Neural progenitor cell (in vitro differentiated cells): Measurements from ENCODE around the gene ZMIZ1. TPM values are rescaled to one million over a fixed set of nuclear protein-coding genes. Genes with fewer than 3 reads are reported as not detected.

ENCODE experiments used
- DNase-seq: peaks from one replicate; pipeline ENCODE4 v3.0.0-alpha.2; 2016; ENCODE audit warnings: low spot score
- H2AFZ ChIP-seq: fragments of 200-600 bp; sonication (generic); replicated peaks from 2 replicates; pipeline ENCODE4 v1.6.1; 2016; ENCODE audit warnings: antibody characterized with exemption
- H3F3A ChIP-seq: fragments of 200-600 bp; sonication (generic); 2 replicates; pipeline ENCODE4 v1.6.1; 2016; ENCODE audit warnings: antibody characterized with exemption, low read depth
- H3K27ac ChIP-seq: fragments of 200-600 bp; sonication (generic); 2 replicates; pipeline ENCODE4 v1.5.1; 2016; ENCODE audit warnings: mild to moderate bottlenecking
- H3K27me3 ChIP-seq: fragments of 200-600 bp; sonication (generic); 2 replicates; pipeline ENCODE4 v1.6.1; 2016; ENCODE audit warnings: mild to moderate bottlenecking, moderate library complexity
- H3K36me3 ChIP-seq: fragments of 200-600 bp; sonication (generic); 2 replicates; pipeline ENCODE4 v1.5.1; 2016
- H3K4me1 ChIP-seq: fragments of 200-600 bp; sonication (generic); 2 replicates; pipeline ENCODE4 v1.6.1; 2016; ENCODE audit warnings: mixed run types
- H3K4me2 ChIP-seq: fragments of 200-600 bp; sonication (generic); 2 replicates; pipeline ENCODE4 v1.6.1; 2016
- H3K4me3 ChIP-seq: fragments of 200-600 bp; sonication (generic); 2 replicates; pipeline ENCODE4 v1.5.1; 2016
- H3K79me2 ChIP-seq: fragments of 200-600 bp; sonication (generic); 2 replicates; pipeline ENCODE4 v1.6.1; 2016; ENCODE audit warnings: low read depth
- H3K9ac ChIP-seq: fragments of 200-600 bp; sonication (generic); 2 replicates; pipeline ENCODE4 v1.6.1; 2016
- H3K9me3 ChIP-seq: fragments of 200-600 bp; sonication (generic); 2 replicates; pipeline ENCODE4 v1.5.1; 2016; ENCODE audit warnings: low read depth
- H4K20me1 ChIP-seq: fragments of 200-600 bp; sonication (generic); 2 replicates; pipeline ENCODE4 v1.6.1; 2016; ENCODE audit warnings: low read depth
- H3K27ac Mint-ChIP-seq: 3 replicates; pipeline ENCODE4 v1.8.0; 2021; ENCODE audit warnings: mixed read lengths
- H3K27me3 Mint-ChIP-seq: 2 replicates; pipeline ENCODE4 v1.8.0; 2022; ENCODE audit warnings: low read depth, mild to moderate bottlenecking, inconsistent platforms, moderate library complexity, mixed read lengths; ENCODE audit not compliant: insufficient read depth
- H3K36me3 Mint-ChIP-seq: 3 replicates; pipeline ENCODE4 v1.8.0; 2021; ENCODE audit warnings: mixed read lengths
- H3K4me1 Mint-ChIP-seq: 3 replicates; pipeline ENCODE4 v1.8.0; 2021; ENCODE audit warnings: mixed read lengths
- H3K4me3 Mint-ChIP-seq: 3 replicates; pipeline ENCODE4 v1.8.0; 2021; ENCODE audit warnings: mild to moderate bottlenecking, moderate library complexity, mixed read lengths
- H3K9me3 Mint-ChIP-seq: 3 replicates; pipeline ENCODE4 v1.8.0; 2020; ENCODE audit warnings: mixed read lengths
- EZH2 ChIP-seq: fragments of 200-600 bp; sonication (generic); IDR thresholded peaks from 2 replicates; pipeline ENCODE4 v1.6.1; 2017; ENCODE audit warnings: antibody characterized with exemption, mild to moderate bottlenecking, moderate library complexity
- EZH2phosphoT487 ChIP-seq: fragments of 200-600 bp; sonication (generic); IDR thresholded peaks from 2 replicates; pipeline ENCODE4 v1.6.1; 2017; ENCODE audit warnings: antibody characterized with exemption
- total RNA-seq: library from RNA; depleted of rRNA; stranded (reverse); fragments of >200 nt; gene quantifications from 2 replicates; pipeline ENCODE4 v1.2.3, GENCODE V29; 2015; ENCODE audit warnings: low replicate concordance
- TF ChIP-seq, protein P1 (sequence below): fragments of 200-600 bp; sonication (generic); IDR thresholded peaks from 2 replicates; pipeline ENCODE4 v1.5.1; 2017; ENCODE audit warnings: antibody characterized with exemption, mild to moderate bottlenecking

Gene ZMIZ1
- total RNA-seq, 1 donor from 2014 or later, result 5.8 TPM

DNA sequence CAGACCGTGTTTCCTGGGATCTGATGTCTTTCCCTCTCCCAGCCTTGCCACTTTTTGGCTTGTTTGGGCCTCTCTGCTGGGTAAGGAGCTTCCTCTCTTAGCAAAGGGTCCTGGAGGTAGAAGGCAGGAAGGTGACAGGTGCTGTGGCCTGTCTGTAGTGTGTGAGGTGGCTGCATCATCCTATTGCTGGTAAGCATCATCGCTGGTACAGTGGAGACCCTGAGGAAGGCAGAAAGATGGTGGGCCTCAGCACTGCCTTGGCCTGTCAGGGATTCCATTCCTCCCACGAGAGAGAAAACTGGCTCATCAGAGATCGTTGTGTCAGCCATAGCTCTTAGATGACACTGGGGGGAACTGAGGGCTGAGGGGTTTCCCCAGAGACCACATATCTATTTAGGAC is 46.5 kb downstream of the ZMIZ1 start:
- Mint-ChIP-seq H3K27me3 (peaks cover 17% of the 10 kb centered on the region), H3K36me3 (peaks cover 15% of the 10 kb centered on the region), H3K27ac (no peak overlapping the region), H3K9me3 (no peaks in the 10 kb centered on the region), H3K4me1 (peaks cover 74% of the 10 kb centered on the region), H3K4me3 (no peak overlapping the region)
- no peak overlapping the region for H3K4me3 ChIP-seq
- peaks cover 62% of the 10 kb centered on the region for H3K79me2 ChIP-seq
- no peaks in the 10 kb centered on the region for H3K36me3 ChIP-seq
- peaks cover 94% of the 10 kb centered on the region for H4K20me1 ChIP-seq
- peaks cover 4% of the 10 kb centered on the region for H3F3A ChIP-seq
- peaks cover 22% of the 10 kb centered on the region for H3K4me1 ChIP-seq
- H2AFZ ChIP-seq, result no peak overlapping the region
- DNase-seq, result no peak
- no peaks in the 10 kb centered on the region for H3K27me3 ChIP-seq
- no peak overlapping the region for H3K9ac ChIP-seq
- H3K4me2 ChIP-seq, result no peak overlapping the region
- no peak overlapping the region for H3K27ac ChIP-seq
- no peaks in the 10 kb centered on the region for H3K9me3 ChIP-seq
- no peak for TF ChIP-seq EZH2
- TF ChIP-seq, protein P1, sequence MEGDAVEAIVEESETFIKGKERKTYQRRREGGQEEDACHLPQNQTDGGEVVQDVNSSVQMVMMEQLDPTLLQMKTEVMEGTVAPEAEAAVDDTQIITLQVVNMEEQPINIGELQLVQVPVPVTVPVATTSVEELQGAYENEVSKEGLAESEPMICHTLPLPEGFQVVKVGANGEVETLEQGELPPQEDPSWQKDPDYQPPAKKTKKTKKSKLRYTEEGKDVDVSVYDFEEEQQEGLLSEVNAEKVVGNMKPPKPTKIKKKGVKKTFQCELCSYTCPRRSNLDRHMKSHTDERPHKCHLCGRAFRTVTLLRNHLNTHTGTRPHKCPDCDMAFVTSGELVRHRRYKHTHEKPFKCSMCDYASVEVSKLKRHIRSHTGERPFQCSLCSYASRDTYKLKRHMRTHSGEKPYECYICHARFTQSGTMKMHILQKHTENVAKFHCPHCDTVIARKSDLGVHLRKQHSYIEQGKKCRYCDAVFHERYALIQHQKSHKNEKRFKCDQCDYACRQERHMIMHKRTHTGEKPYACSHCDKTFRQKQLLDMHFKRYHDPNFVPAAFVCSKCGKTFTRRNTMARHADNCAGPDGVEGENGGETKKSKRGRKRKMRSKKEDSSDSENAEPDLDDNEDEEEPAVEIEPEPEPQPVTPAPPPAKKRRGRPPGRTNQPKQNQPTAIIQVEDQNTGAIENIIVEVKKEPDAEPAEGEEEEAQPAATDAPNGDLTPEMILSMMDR, result no peak

DNA sequence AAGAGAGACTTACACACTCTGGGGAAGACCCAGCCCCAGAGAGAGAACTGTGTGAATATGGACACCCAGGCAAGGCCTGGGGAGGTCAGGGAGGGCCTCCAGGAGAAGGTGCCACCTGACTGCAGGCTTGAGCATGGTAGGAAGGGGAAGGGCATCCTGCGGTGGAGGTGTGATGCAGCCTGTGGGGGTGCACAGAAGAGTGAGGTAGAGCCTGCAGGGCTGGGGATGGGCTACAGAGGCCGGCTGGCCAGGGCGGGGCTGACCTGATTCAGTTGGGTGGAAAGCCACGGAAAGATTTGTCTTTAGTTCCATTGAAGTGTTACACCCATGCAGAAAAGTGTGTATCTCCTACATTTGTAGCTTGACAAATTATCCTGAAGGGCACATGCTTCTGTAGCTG is 47.6 kb downstream of the ZMIZ1 start:
- Histone ChIP-seq H3K4me2 (no peak overlapping the region), H2AFZ (no peak overlapping the region), H3F3A (peaks cover 4% of the 10 kb centered on the region), H3K27ac (no peak overlapping the region), H3K27me3 (no peaks in the 10 kb centered on the region), H4K20me1 (peaks cover 95% of the 10 kb centered on the region), H3K4me1 (peaks cover 22% of the 10 kb centered on the region), H3K9ac (no peak overlapping the region), H3K4me3 (no peak overlapping the region), H3K36me3 (no peaks in the 10 kb centered on the region), H3K9me3 (no peaks in the 10 kb centered on the region), H3K79me2 (peaks cover 55% of the 10 kb centered on the region)
- Mint-ChIP-seq H3K4me3 (no peak overlapping the region), H3K9me3 (no peaks in the 10 kb centered on the region), H3K36me3 (peaks cover 15% of the 10 kb centered on the region), H3K4me1 (peaks cover 74% of the 10 kb centered on the region), H3K27me3 (peaks cover 17% of the 10 kb centered on the region), H3K27ac (peak overlapping the region; percentile 91)
- DNase-seq, result no peak
- TF ChIP-seq EZH2phosphoT487, result no peak
- TF ChIP-seq, protein P1, result no peak
- no peak for TF ChIP-seq EZH2

DNA sequence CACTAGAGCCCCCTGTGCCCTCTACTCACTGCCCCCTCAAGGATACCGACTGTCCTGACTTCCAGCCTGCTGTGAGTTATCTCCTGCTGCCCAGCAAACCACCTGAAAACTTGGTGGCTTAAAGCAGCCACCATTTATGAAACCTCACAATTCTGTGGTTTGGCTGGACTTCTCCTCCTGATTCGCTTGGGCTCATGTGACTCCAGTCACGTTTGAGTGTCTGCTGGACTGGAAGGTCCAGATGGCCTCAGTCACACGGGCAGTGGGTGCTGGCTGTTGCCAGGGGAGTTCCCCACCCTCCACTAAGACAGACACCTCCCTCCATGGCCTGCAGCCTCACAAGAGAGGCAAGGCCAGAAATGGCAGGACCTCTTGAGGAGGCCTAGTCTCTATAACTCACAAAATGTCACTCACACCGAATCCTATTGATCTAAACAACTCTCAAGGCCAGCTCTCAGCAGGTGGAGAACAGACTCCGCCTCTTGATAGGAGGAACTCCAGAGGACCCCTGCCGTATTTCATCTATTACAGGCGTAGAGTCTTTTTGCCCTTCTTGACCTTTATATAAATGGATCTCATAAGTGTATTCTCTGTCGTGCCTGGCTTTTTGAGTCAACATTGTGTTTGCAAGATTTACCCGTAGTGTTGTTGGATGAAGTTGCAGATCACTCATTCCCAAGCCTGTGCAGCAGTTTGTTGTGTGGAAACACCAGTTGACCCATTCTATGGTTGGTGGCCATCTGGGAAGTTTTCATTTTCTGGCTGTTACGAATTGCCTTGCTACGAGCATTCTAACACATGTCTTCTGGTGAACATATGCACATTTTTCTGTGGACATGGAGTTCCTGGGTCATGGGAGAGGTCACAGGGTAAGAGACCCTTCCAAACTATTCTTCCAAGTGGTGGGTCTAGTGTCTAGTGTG is 48.3 kb downstream of the ZMIZ1 start:
- peaks cover 17% of the 10 kb centered on the region for H3K36me3 Mint-ChIP-seq
- H3K9me3 Mint-ChIP-seq, result no peaks in the 10 kb centered on the region
- H3K79me2 ChIP-seq, result peaks cover 55% of the 10 kb centered on the region
- H3K4me1 ChIP-seq, result peaks cover 22% of the 10 kb centered on the region
- no peak overlapping the region for H3K9ac ChIP-seq
- H3K27ac Mint-ChIP-seq, result peak overlapping the region; percentile 91
- H3K4me1 Mint-ChIP-seq, result peaks cover 70% of the 10 kb centered on the region
- no peaks in the 10 kb centered on the region for H3K9me3 ChIP-seq
- H3K36me3 ChIP-seq, result no peaks in the 10 kb centered on the region
- H2AFZ ChIP-seq, result no peak overlapping the region
- no peak overlapping the region for H3K4me2 ChIP-seq
- H3K4me3 ChIP-seq, result no peak overlapping the region
- H3K27ac ChIP-seq, result no peak overlapping the region
- peaks cover 4% of the 10 kb centered on the region for H3F3A ChIP-seq
- TF ChIP-seq EZH2phosphoT487 (no peak), EZH2 (no peak)
- TF ChIP-seq, protein P1, result no peak
- H3K27me3 ChIP-seq, result no peaks in the 10 kb centered on the region
- peaks cover 17% of the 10 kb centered on the region for H3K27me3 Mint-ChIP-seq
- no peak overlapping the region for H3K4me3 Mint-ChIP-seq
- H4K20me1 ChIP-seq, result peaks cover 93% of the 10 kb centered on the region
- no peak for DNase-seq
